HepG2 (cell line): ENCODE measurements around the gene TMTC2. TPM values are rescaled to one million over a fixed set of nuclear protein-coding genes. Genes with fewer than 3 reads are reported as not detected.
"Not testable (repeated sequence)": the region's sequence is repeated elsewhere in the genome, so short reads cannot be mapped to it uniquely, and the experiment has no call there.

ENCODE experiments used
- ATAC-seq: fragments of 200-7000 bp; cut with Tn5 transposase; 3 replicates; pipeline ENCODE4 v1.9.1; 2020; ENCODE audit warnings: mild to moderate bottlenecking, moderate library complexity
- BruUV-seq: library from RNA; stranded (reverse); fragments of 400-500 nt; replicated peaks from 2 replicates; lab custom pipeline; 2021; lab: Mats Ljungman, UMichigan
- CTCF ChIA-PET: fragments of 300-600 bp; formaldehyde crosslinking; extraction: SDS; loops from one replicate; lab custom pipeline; 2021; ENCODE audit warnings: low total read pairs, inconsistent platforms, low intra/inter-chr PET ratio; lab: Yijun Ruan, JAX
- POLR2A ChIA-PET: fragments of 350-600 bp; sonication (Branson Sonifier 250); formaldehyde crosslinking; loops from one replicate; lab custom pipeline; 2020; ENCODE audit warnings: antibody characterized with exemption, inconsistent platforms; lab: Yijun Ruan, JAX
- DNase-seq: peaks from one replicate; pipeline ENCODE4 v3.0.0-alpha.2; 2015; ENCODE audit warnings: low spot score
- FAIRE-seq: peaks from 3 replicates; lab custom pipeline; 2011; peaks lifted over from hg19 to GRCh38; lab: Jason Lieb, UNC
- H2AFZ ChIP-seq: one replicate; pipeline ENCODE4 v1.6.1; 2011; ENCODE audit warnings: low read length, inconsistent platforms
- H3K27ac ChIP-seq: fragments of 300-600 bp; 3 replicates; pipeline ENCODE4 v1.8.0; 2011; ENCODE audit warnings: mixed run types, mild to moderate bottlenecking, mixed read lengths, low read length, inconsistent platforms; ENCODE audit not compliant: insufficient read depth; ENCODE audit errors: extremely low read length
- H3K27me3 ChIP-seq, 2 experiments: fragments of 200-600 bp in 1 of 2; 2 replicates in 1 of 2; 3 replicates in 1 of 2; pipeline versions ENCODE4 v1.6.0 to v1.8.0; 2011; ENCODE audit warnings: low read length in 2 of 2, mild to moderate bottlenecking in 2 of 2, moderate library complexity in 2 of 2, inconsistent platforms in 1 of 2; ENCODE audit not compliant: insufficient read depth in 2 of 2, control insufficient read depth in 1 of 2
- H3K36me3 ChIP-seq, 2 experiments: fragments of 200-600 bp in 1 of 2; replicated peaks in 1 of 2; 2 replicates in 1 of 2; 3 replicates in 1 of 2; pipeline versions ENCODE4 v1.5.1 to v1.8.0; 2011; ENCODE audit warnings: low read length in 2 of 2, inconsistent platforms in 1 of 2; ENCODE audit not compliant: insufficient read depth in 2 of 2, control insufficient read depth in 1 of 2
- H3K4me1 ChIP-seq: 2 replicates; pipeline ENCODE4 v1.5.1; 2012; ENCODE audit warnings: low read length, inconsistent platforms; ENCODE audit not compliant: insufficient read depth
- H3K4me2 ChIP-seq: 2 replicates; pipeline ENCODE4 v1.6.0; 2011; ENCODE audit warnings: low read depth, low read length, inconsistent platforms
- H3K4me3 ChIP-seq, 3 experiments: fragments of 200-600 bp in 1 of 3; sonication (generic), shearing (Covaris generic) in 1 of 3; replicated peaks in 1 of 3; 2 replicates each; pipeline ENCODE4 v1.5.1; 2011 to 2016; ENCODE audit warnings: low read length in 3 of 3, inconsistent platforms in 2 of 3, low read depth in 2 of 3, mild to moderate bottlenecking in 2 of 3, control low read depth in 1 of 3, mixed read lengths in 1 of 3; ENCODE audit not compliant: insufficient read depth in 1 of 3
- H3K79me2 ChIP-seq: one replicate; pipeline ENCODE4 v1.6.1; 2011; ENCODE audit warnings: low read length, inconsistent platforms; ENCODE audit not compliant: insufficient read depth
- H3K9ac ChIP-seq: 2 replicates; pipeline ENCODE4 v1.6.0; 2011; ENCODE audit warnings: mild to moderate bottlenecking, low read depth, low read length, inconsistent platforms; ENCODE audit not compliant: insufficient read depth
- H3K9me3 ChIP-seq: 2 replicates; pipeline ENCODE4 v1.5.1; 2012; ENCODE audit warnings: mild to moderate bottlenecking, low read length
- H4K20me1 ChIP-seq: 2 replicates; pipeline ENCODE4 v1.6.0; 2011; ENCODE audit warnings: inconsistent platforms, mild to moderate bottlenecking, low read length, moderate library complexity; ENCODE audit not compliant: insufficient read depth
- BORCS8-MEF2B ChIP-seq: sonication (generic); formaldehyde crosslinking; IDR thresholded peaks from 2 replicates; pipeline ENCODE4 v1.8.0; 2022; ENCODE audit warnings: mild to moderate bottlenecking, missing genetic modification reagents
- CHD4 ChIP-seq: fragments of 200-600 bp; sonication (generic); IDR thresholded peaks from 2 replicates; pipeline ENCODE4 v1.7.0; 2017; ENCODE audit warnings: mild to moderate bottlenecking, low read length, borderline replicate concordance
- KLF16 ChIP-seq, 2 experiments: sonication (generic) in 1 of 2; formaldehyde crosslinking in 1 of 2; IDR thresholded peaks; 2 replicates each; pipeline versions ENCODE4 v1.6.1 to v1.8.0; 2016 to 2023; ENCODE audit warnings: missing genetic modification reagents in 2 of 2, missing compliant biosample characterization in 1 of 2
- KLF9 ChIP-seq: IDR thresholded peaks from 2 replicates; pipeline ENCODE4 v1.6.1; 2016; ENCODE audit warnings: low read depth
- SMARCE1 ChIP-seq: fragments of 450-650 bp; IDR thresholded peaks from 2 replicates; pipeline ENCODE4 v1.6.1; 2017; ENCODE audit warnings: borderline replicate concordance
- SMYD3 ChIP-seq: sonication (generic); formaldehyde crosslinking; IDR thresholded peaks from 2 replicates; pipeline ENCODE4 v1.8.1; 2023; ENCODE audit warnings: mild to moderate bottlenecking, missing genetic modification reagents
- ZNF205 ChIP-seq: IDR thresholded peaks from 2 replicates; pipeline ENCODE4 v1.6.1; 2018; ENCODE audit warnings: missing biosample characterization, missing genetic modification reagents
- ZNF350 ChIP-seq: sonication (generic); formaldehyde crosslinking; IDR thresholded peaks from 2 replicates; pipeline ENCODE4 v1.4.0; 2020; ENCODE audit warnings: mild to moderate bottlenecking, low read depth, missing genetic modification reagents, borderline replicate concordance
- ZNF432 ChIP-seq: sonication (generic); formaldehyde crosslinking; IDR thresholded peaks from 2 replicates; pipeline ENCODE4 v1.5.0; 2020; ENCODE audit warnings: missing genetic modification reagents, mild to moderate bottlenecking, borderline replicate concordance
- ZNF652 ChIP-seq: IDR thresholded peaks from 2 replicates; pipeline ENCODE4 v1.6.1; 2016; ENCODE audit warnings: low read depth, borderline replicate concordance
- WGBS: methylation state at CpG from one replicate; pipeline ENCODE4 v1.1.6; 2017; ENCODE audit warnings: low lambda C conversion rate; 5-methylcytosine and 5-hydroxymethylcytosine counted together
- in situ Hi-C: cut with HindIII; loops from 2 replicates; pipeline ENCODE4 v1.10.0; 2017; ENCODE audit warnings: low pct_unique_long_range_greater_than_20kb; ENCODE audit not compliant: extremely low pct_ligation_motif_present
- intact Hi-C: fragments of 100-400 bp; cut with micrococcal nuclease; formaldehyde crosslinking; loops from one replicate; pipeline ENCODE4 v1.10.0; 2022; ENCODE audit not compliant: unreplicated experiment
- polyA plus RNA-seq, 8 experiments: library from polyadenylated mRNA; depleted of rRNA in 3 of 8; stranded (reverse) in 7 of 8; unstranded in 1 of 8; fragments of >200 nt; fragmentation: Illumina TruSeq in 4 of 8; extraction: Trizol in 4 of 8; gene quantifications; 2 replicates each; pipeline versions ENCODE4 v1.2.1 to v1.2.3, GENCODE V29; 2011 to 2016; ENCODE audit warnings: low read depth in 4 of 8, missing spikeins in 1 of 8, mixed read lengths in 1 of 8; ENCODE audit not compliant: insufficient read depth in 1 of 8
- total RNA-seq, 5 experiments: library from RNA; depleted of rRNA; stranded (reverse); fragments of >200 nt; fragmentation: Illumina TruSeq; extraction: Trizol; gene quantifications; 2 replicates each; pipeline ENCODE4 v1.2.3, GENCODE V29; 2016; ENCODE audit warnings: low read depth in 1 of 5
- TF ChIP-seq, protein P1 (sequence below), 2 experiments: IDR thresholded peaks; 2 replicates each; pipeline ENCODE4 v1.6.1; 2011 to 2012; ENCODE audit warnings: low read length in 2 of 2, borderline replicate concordance in 1 of 2, low read depth in 1 of 2, mild to moderate bottlenecking in 1 of 2, moderate library complexity in 1 of 2
- TF ChIP-seq, protein P2 (sequence below): sonication (generic); formaldehyde crosslinking; IDR thresholded peaks from 2 replicates; pipeline ENCODE4 v1.5.0; 2020; ENCODE audit warnings: mild to moderate bottlenecking, missing genetic modification reagents, borderline replicate concordance
- TF ChIP-seq, protein P3 (sequence below): IDR thresholded peaks from 2 replicates; pipeline ENCODE4 v1.6.1; 2016; ENCODE audit warnings: control low read depth

The TMTC2 gene
- total and polyA plus RNA-seq, 2 of the 13 experiments (the other 11 are each of a cell fraction or from before 2014, with no cell fraction given) = 0.55 to 0.63 TPM

GRCh38 chr12:82760423-82760822 lies 73.7 kb downstream of the TMTC2 start:
- ATAC-seq (no peak), FAIRE-seq (no peak), DNase-seq (no peak)
- Histone ChIP-seq H3K79me2 (no peaks in the 10 kb centered on the region), H4K20me1 (no peaks in the 10 kb centered on the region), H3K4me2 (no peak overlapping the region), H3K4me3 (no peak overlapping the region), H3K9me3 (no peaks in the 10 kb centered on the region), H3K4me1 (no peaks in the 10 kb centered on the region), H2AFZ (no peak overlapping the region), H3K9ac (no peak overlapping the region), H3K36me3 (no peaks in the 10 kb centered on the region), H3K27me3 (no peaks in the 10 kb centered on the region), H3K27ac (no peak overlapping the region)
- POLR2A ChIA-PET = no interaction called here
- TF ChIP-seq KLF9 (CRISPR knock-in tag) (no peak), KLF16 (CRISPR knock-in tag; IDR thresholded peaks at IDR 0.05) (no peak), ZNF432 (no peak), SMARCE1 (no peak), SMYD3 (CRISPR knock-in tag) (no peak), BORCS8-MEF2B (CRISPR knock-in tag) (no peak), ZNF652 (no peak), ZNF205 (CRISPR knock-in tag) (no peak), CHD4 (no peak), ZNF350 (CRISPR knock-in tag) (no peak)
- TF ChIP-seq, protein P1, sequence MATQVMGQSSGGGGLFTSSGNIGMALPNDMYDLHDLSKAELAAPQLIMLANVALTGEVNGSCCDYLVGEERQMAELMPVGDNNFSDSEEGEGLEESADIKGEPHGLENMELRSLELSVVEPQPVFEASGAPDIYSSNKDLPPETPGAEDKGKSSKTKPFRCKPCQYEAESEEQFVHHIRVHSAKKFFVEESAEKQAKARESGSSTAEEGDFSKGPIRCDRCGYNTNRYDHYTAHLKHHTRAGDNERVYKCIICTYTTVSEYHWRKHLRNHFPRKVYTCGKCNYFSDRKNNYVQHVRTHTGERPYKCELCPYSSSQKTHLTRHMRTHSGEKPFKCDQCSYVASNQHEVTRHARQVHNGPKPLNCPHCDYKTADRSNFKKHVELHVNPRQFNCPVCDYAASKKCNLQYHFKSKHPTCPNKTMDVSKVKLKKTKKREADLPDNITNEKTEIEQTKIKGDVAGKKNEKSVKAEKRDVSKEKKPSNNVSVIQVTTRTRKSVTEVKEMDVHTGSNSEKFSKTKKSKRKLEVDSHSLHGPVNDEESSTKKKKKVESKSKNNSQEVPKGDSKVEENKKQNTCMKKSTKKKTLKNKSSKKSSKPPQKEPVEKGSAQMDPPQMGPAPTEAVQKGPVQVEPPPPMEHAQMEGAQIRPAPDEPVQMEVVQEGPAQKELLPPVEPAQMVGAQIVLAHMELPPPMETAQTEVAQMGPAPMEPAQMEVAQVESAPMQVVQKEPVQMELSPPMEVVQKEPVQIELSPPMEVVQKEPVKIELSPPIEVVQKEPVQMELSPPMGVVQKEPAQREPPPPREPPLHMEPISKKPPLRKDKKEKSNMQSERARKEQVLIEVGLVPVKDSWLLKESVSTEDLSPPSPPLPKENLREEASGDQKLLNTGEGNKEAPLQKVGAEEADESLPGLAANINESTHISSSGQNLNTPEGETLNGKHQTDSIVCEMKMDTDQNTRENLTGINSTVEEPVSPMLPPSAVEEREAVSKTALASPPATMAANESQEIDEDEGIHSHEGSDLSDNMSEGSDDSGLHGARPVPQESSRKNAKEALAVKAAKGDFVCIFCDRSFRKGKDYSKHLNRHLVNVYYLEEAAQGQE (IDR thresholded peaks at IDR 0.05; ENCODE audit: borderline replicate concordance in 1 of 2, low read depth in 1 of 2, low read length in 2 of 2) = no peak
- TF ChIP-seq, protein P2, sequence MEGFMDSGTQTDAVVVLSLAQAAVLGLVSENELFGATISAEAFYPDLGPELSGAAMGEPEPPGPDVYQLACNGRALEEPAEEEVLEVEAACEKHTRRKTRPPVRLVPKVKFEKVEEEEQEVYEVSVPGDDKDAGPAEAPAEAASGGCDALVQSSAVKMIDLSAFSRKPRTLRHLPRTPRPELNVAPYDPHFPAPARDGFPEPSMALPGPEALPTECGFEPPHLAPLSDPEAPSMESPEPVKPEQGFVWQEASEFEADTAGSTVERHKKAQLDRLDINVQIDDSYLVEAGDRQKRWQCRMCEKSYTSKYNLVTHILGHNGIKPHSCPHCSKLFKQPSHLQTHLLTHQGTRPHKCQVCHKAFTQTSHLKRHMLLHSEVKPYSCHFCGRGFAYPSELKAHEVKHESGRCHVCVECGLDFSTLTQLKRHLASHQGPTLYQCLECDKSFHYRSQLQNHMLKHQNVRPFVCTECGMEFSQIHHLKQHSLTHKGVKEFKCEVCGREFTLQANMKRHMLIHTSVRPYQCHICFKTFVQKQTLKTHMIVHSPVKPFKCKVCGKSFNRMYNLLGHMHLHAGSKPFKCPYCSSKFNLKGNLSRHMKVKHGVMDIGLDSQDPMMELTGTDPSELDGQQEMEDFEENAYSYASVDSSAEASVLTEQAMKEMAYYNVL (CRISPR knock-in tag) = no peak
- TF ChIP-seq, protein P3, sequence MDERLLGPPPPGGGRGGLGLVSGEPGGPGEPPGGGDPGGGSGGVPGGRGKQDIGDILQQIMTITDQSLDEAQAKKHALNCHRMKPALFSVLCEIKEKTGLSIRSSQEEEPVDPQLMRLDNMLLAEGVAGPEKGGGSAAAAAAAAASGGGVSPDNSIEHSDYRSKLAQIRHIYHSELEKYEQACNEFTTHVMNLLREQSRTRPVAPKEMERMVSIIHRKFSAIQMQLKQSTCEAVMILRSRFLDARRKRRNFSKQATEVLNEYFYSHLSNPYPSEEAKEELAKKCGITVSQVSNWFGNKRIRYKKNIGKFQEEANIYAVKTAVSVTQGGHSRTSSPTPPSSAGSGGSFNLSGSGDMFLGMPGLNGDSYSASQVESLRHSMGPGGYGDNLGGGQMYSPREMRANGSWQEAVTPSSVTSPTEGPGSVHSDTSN (CRISPR knock-in tag) = no peak
- WGBS = 9% methylated on average over 2 of the region's 3 CpGs
- intact Hi-C loops (no loop called here), in situ Hi-C loops (no loop called here)
- no TSS peak for BruUV-seq
- CTCF ChIA-PET = no interaction called here

- H3K9ac ChIP-seq, H4K20me1 ChIP-seq, H3K27ac ChIP-seq, H3K9me3 ChIP-seq, CTCF ChIA-PET, H3K79me2 ChIP-seq, POLR2A ChIA-PET, H3K4me2 ChIP-seq, BruUV-seq, intact Hi-C loops, DNase-seq, H3K27me3 ChIP-seq, H3K36me3 ChIP-seq, H3K4me3 ChIP-seq, H2AFZ ChIP-seq, in situ Hi-C loops, H3K4me1 ChIP-seq, FAIRE-seq, ATAC-seq: not testable (repeated sequence)
- WGBS = 6% methylated on average over 7 of the region's 7 CpGs
These were observed 78.5 kb downstream of the TMTC2 start for GRCh38 chr12:82765206-82765605.
